ENCODE data around the gene SCYGR3. TPM values are rescaled to one million over a fixed set of nuclear protein-coding genes. Genes with fewer than 3 reads are reported as not detected.

SCYGR3 gene
- total RNA-seq, 2 donors from 2014 or later: not detected

DNA sequence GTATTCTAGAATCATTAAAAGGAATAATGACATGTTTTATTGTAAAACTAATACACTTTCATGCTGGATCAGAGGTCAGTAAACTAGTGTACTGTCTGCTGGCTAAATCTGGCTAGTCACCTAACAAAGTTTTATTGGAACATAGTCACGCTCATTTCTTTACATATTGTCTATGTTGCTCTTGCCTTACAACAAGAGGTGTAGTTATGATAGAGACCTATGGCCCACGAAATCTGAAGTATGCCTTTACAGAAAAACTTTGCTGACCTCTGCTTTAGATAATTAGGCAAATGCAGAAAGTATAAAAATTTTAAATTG, 45.8 kb downstream of the SCYGR3 start:
- Mint-ChIP-seq H3K9me3 (no peaks in the 10 kb centered on the region), H3K36me3 (no peaks in the 10 kb centered on the region), H3K27me3 (peaks cover 6 to 11% of the 10 kb centered on the region in 2 donors), H3K4me1 (ENCODE audit: low read depth in 2 of 2) (peaks cover 0 to 3% of the 10 kb centered on the region in 2 donors), H3K27ac (no peak overlapping the region), H3K4me3 (no peak overlapping the region)
- ATAC-seq (no peak), DNase-seq (ENCODE audit: low spot score) (no peak)

DNA sequence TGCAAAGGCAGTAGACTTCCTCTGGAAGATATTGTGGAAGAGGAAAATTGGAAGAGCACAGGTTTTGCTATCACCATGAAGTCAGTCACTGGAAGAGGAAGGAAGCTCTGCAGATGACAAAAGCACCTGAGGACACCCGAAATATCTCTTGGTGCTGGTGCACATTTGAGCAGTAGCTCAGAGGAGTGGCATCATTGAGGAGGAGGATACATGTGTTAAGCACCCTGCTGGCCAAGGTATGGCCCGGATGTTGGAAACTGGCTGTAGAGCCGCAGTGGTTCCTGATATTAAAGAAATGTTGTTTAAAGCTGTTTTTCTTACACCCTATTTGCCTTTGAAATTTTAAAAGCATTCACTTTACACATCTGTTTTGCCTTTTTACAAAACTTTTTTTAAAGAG, 48.6 kb downstream of the SCYGR3 start:
- DNase-seq (ENCODE audit: low spot score): no peak
- Mint-ChIP-seq H3K9me3 (no peaks in the 10 kb centered on the region), H3K27me3 (no peaks in the 10 kb centered on the region), H3K27ac (no peak overlapping the region), H3K4me3 (no peak overlapping the region), H3K36me3 (no peaks in the 10 kb centered on the region), H3K4me1 (ENCODE audit: low read depth in 2 of 2) (peaks cover 0 to 3% of the 10 kb centered on the region in 2 donors)
- ATAC-seq: no peak

DNA sequence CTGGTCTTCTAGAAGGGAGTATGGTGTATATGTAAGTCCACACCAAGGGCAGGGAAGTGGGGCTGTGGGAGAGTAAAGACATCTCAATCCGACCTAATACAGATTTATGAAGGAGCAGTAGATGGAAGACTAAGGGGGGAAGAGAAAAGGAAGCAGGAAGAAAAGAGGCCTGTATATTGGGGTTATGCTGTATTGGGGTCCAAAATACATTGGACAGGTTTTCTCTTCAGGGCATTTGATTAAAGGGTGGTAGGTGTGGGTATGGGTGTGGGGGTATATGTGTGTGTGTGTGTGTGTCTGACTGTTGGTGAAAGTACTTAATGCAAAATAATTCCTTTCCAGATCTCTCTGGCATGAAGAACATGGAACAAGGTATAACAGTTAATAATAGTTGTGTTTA, 49.6 kb downstream of the SCYGR3 start:
- Mint-ChIP-seq H3K36me3 (no peaks in the 10 kb centered on the region), H3K27me3 (no peaks in the 10 kb centered on the region), H3K27ac (no peak overlapping the region), H3K9me3 (no peaks in the 10 kb centered on the region), H3K4me3 (no peak overlapping the region), H3K4me1 (ENCODE audit: low read depth in 2 of 2) (peaks cover 0 to 3% of the 10 kb centered on the region in 2 donors)
- ATAC-seq (no peak), DNase-seq (ENCODE audit: low spot score) (no peak)

Other genes starting within 250 kb of the SCYGR3 start
- gene TM4SF20, start 235.5 kb downstream of the SCYGR3 start, total RNA-seq: not detected
- not detected for gene SCYGR1, start 226.9 kb downstream of the SCYGR3 start, total RNA-seq
- gene AGFG1, start 142.7 kb downstream of the SCYGR3 start, total RNA-seq: 10 to 100 TPM; 65.9 to 78.8 TPM
- gene SCYGR2, start 15.9 kb downstream of the SCYGR3 start, total RNA-seq: not detected
- not detected for gene SCYGR4, start 2.7 kb upstream of the SCYGR3 start, total RNA-seq
- gene SCYGR5, start 52.0 kb upstream of the SCYGR3 start, total RNA-seq: not detected
- gene SLC19A3, start 103.2 kb upstream of the SCYGR3 start, total RNA-seq: not detected
- gene SCYGR6, start 109.9 kb upstream of the SCYGR3 start, total RNA-seq: not detected
- not detected for gene SCYGR7, start 113.5 kb upstream of the SCYGR3 start, total RNA-seq
- not detected for gene SCYGR8, start 131.1 kb upstream of the SCYGR3 start, total RNA-seq
- gene CCL20, start 199.0 kb upstream of the SCYGR3 start, total RNA-seq: not detected

Measured in natural killer cell treated with Interleukin-12 subunit alpha and Interleukin-12 subunit beta and Interleukin-15 and Interleukin-18, amount 100 ng/mL, for 72 hours (primary cell).